NCI-H748 (cell line): Measurements from ENCODE around the gene TMEM258.

ENCODE experiments used
- DNase-seq: peaks from one replicate; lab custom pipeline; 2025; ENCODE audit not compliant: unreplicated experiment; lab: John Stamatoyannopoulos, UW

Gene TMEM258

DNA sequence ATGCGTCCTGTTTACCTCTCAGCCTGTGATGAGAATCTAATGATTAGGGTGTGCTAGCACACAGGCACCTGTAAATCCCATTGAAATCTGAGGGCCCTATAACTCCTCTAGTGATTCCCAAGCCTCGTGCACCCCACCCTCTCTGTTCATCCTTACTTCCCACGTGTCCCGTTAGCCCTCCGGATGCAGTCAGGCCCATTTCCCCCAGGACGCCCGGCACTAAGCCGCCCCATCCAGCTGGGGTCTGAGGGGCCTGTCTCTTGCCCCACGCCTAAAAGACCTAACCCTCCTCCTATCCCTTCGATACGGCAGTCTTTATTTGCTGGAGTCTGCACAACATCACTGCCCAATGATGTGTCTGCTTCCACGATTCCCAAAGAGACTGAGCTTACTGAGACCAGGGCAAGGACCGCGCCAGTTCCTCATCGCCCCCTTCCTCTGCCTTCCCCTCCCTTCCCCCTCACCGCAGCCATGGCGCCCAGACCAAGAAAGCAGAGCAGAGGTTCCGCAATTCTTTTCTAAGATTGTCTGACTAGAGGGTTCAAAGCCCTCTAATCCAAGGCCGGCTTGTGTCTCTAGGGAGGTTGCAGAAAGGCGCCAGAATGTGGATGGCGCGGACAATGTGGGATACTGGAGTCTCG lies 34.7 kb upstream of the TMEM258 start:
- peak; percentile 75 for DNase-seq

- no peak for DNase-seq
Measured at GRCh38 chr11:61820174-61820573, 27.8 kb upstream of the TMEM258 start.

DNA sequence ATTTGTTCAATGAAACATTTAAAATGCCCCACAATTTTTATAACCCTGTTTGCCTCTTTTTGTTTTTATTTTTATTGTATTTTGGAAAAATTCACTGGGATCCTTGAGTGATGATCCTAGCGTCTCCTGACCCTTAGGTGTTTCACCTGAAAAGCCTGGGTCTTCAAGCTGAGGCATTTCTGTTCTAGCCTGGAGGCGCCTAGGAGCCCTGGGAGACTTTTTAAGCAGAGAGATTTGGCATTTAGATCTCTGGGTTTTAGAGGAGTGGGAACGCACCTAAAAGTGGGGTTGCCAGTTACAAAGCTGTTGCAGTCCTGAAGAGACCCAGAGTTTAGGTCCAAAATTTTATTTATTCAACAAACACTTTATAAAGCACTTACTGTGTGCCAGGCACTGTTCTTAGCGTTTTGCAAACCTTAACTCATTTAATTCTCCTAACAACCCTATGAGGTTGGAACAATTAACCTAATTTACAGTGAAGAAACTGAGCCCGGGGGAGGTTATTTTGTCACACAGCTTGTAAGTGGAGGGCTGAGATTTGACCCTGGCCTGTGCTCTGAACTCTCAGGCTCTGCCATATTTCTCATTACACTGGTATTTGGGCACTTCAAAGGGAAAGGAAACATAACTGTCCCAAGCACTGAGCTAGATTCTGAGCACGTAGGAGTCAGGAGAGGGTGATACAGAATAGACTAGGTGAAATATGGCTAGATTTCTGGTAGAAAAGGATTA lies 25.2 kb upstream of the TMEM258 start:
- DNase-seq = peak; percentile 33

DNA sequence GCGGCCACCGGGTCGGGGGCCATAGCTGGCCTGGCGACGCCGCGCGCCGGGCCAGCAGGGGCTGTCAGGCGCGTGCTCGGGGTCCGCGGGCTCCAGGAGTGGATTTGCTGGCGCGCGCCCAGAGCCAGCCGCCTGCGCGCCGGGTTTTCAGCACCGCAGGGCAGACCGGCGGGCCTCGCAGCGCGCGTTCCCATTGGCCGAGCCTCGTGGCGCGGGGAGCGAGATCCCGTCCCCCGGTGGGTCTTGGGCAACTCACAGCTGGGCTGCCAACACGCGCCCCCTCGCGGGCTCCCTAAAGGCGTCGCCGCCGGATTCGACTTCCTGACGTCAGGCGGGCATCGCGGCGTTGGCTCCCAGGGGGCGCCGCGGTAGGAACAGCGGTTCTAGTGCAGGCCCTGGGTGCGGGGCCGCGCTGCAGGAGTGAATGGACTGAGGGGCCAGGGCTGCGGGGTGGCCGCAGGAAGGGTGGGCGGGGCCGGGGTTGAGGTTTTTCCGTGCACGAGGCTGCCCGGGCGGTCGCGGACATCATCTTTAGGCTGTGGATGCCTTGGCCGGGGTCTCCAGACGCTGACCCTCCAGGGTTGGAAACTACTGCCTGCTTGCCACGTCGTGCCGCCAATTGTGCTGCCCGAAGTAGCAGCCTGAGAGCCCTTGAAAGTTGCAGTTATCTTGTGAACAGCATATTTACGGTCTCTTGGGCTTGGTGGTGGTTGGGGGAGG lies 24.5 kb upstream of the TMEM258 start, which contains the start of gene FADS1:
Gene FADS1 (minus strand): TSS at position 268 of the 720 bp plus-strand sequence. CDS start 74 bp downstream, at position 194.
- peak; percentile 99 for DNase-seq

DNA sequence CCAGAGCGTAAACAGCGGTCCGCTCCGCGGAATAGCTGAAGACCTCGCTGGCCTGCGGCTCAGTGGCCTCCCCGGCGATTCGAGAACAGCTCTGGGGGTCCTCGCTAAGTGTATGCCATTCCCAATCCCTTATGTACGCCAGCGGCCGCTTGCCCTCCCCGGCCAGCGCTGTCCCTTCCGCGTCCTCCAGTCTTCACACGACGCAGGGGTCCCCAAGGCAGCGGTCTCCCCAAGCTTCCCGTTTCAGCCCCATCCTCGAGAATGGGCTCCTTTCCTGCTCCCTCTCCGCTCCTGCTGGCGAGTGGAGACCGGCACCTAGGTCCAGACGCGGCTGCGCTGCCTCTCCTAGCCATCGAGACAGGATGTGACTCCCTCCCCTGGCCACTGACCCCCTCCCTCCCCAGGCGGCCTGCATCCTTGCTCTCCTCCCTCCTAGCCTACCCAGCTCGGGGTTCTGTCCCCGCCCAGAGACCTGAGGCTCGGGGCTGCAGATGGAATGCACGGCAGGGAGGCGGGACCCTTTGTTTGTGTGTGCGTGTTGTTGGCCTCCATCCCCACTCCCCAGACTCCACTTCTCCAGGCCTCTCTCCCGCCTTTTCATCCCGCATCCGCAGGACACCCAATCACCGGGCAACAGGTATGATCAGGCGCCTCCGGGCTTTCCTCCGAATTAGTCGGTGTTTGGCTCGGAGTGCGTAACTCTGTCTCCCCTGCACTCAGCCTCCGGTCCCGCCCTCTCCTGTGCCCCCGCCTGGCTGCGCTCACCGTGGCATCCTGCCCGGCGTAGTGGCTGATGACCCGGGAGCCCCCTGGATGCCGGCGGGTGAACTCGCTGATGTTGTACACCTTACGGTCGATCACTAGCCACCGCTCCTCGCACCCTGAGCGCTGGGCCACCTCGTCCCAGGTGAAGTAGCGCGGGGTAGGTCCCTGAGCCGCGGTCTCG lies 23.7 kb upstream of the TMEM258 start:
- DNase-seq = peak; percentile 81

DNA sequence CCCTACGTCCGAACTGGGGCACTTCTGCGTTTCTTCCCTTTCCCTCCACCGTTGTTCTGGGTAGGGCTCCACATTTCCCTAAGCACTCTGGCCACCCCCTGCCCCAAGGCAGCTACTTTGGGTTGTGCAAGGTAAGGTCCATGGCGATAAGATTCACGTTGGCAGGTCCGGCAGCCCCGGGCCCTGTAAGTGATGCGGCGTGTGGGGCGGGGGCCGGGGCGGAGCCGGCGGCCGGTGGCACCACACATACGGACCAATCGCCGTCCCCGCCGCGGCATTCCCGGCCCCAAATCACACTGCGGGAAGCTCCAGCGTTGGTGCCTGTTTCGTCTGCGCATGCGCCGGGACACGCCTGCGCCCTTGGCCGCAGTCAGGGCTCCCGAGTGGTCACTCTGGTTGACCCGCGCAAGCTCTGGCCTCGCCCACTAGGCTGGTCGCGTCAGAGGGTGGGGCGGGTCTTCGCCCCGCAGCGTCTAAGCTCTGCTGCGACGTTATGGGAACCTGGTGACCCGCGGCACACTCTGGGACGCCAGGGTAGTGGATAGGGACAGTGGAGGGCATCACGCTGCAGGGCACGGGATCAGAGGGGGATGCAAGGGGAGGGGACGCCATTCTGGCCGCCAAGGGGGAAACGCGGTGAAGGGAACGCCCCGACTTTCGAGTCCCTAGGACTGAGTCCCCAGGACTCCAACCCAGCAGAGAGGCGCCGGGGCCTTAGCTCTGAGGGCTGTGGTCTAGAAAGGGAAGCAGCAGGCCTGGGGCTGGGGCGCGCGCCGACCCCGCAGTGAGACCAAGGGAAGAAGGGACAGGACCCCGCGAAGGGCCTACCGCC lies 22.8 kb upstream of the TMEM258 start:
- peak; percentile 98 for DNase-seq

- DNase-seq = peak; percentile 92
Measured at GRCh38 chr11:61814247-61814957, 22.0 kb upstream of the TMEM258 start.

DNA sequence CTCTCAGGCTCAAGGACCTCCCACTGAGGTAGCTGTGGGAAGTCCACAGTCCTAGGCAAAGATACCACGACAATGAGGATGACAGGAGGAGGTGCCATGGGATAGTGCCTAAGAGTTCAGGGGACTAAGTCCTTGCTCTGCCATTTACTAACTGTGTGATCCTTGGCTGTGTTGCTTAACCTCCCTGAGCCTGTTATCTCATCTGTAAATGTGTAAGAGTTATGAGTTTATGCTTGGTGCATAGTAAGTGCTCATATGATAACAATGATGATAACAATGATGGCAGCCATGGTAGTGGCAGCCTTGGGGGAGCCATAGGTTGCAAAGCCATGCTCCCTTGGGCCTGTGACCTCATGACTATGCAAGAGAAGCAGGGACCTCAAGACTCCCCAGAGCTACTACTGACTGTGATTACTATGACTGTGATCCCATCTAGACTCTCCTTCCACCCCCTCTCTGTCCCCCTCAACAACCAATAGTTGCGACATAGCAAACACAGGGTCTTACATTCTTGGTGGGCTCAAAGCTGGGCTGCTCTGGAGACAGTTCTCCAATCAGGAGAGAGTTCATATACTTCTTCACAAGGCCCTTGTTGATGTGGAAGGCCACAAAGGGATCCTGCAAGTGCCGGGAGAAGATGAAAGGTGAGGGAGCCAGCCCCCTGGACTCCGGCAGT lies 20.5 kb upstream of the TMEM258 start:
- DNase-seq = no peak

GRCh38 chr11:61811831-61812230 lies 19.4 kb upstream of the TMEM258 start:
- no peak for DNase-seq

- DNase-seq = no peak
Measured at GRCh38 chr11:61810671-61811175, 18.3 kb upstream of the TMEM258 start.

GRCh38 chr11:61806785-61807184 lies 14.4 kb upstream of the TMEM258 start:
- DNase-seq = no peak

GRCh38 chr11:61805146-61805545 lies 12.7 kb upstream of the TMEM258 start:
- DNase-seq = no peak

DNA sequence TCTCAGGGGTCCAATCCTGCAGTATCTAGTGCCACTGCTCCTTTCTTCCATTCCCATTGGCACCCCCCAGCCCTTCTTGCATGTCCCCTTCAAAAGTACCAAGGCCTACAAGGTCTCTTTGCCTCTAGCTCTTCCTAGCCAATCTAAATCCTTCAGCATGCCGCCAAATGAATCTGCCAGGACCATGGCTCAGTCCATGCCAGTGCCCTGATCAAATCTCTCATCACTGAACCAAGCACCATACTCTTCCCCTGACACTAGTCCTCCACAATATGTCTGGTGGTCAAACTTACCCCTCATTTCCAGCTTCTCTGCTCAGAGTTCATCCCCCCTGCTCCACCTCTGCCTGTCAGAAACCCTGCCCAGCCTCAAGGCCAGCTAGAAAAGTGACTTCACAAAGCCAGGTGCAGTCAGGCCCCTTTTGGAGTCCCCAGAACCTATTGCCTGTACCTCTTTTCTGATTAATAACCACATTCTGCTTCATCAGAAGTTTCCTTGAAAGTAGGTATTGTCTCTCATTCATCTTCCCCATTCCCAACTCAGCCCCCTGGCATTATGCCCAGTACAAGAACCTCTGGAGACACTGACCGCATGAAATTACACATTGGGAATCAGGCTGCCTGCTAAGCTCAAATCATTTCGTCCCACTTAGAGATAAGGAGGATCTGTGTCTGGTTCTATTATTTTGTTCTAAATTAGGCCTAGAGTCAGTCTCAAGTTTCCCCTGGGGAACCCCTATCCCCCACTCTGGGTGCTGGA lies 11.7 kb upstream of the TMEM258 start:
- DNase-seq = no peak

DNA sequence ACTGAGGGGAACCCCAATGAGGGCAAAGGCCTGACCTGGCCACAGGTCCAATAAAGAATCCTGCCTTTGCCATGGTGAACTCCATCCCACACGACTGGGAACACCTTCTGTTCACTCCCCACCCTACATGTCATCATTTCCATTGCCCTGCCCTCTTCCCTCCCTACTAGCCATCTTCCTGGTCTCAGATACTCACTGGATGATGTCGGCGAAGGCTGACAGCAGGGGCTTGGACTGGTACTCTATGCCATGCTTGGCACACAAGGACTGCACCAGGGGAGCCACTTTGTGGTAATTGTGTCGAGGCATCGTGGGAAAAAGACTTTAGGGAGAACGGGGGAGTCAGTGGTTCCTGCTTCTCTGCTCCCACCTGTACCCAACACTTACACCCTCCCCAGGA lies 10.2 kb upstream of the TMEM258 start:
- no peak for DNase-seq

- no peak for DNase-seq
Measured at GRCh38 chr11:61800331-61801281, 8.2 kb upstream of the TMEM258 start.

DNA sequence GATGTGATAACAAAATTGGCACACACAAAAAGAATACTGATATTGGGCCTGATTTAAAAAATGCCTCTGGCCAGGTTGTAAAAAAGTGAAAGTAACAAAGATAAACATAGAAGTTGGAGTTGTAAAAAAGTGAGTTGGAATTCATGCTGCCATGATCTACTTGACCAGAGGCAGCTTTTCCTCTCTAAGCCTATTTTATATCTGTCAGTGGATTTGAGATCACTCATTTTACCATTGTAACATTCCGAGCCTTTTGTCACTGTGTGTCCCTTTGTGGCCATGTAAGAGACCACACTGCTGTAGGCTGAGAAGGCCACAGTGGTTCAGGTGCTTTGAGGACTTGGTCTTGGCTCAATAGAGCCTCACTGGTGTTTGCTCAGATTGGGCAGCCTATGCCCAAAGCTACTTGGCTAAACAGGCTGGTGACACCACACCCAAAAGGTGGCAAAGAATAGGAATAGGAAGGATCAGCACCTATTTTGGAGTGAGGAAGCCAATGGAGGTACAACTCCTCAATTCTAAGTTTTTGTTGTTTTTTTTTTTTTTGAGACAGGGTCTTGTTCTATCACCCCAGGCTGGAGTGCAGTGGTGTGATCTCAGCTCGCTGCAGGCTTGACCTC lies 7.4 kb upstream of the TMEM258 start:
- DNase-seq = no peak
